ENCODE results near the gene CANX.

DNA sequence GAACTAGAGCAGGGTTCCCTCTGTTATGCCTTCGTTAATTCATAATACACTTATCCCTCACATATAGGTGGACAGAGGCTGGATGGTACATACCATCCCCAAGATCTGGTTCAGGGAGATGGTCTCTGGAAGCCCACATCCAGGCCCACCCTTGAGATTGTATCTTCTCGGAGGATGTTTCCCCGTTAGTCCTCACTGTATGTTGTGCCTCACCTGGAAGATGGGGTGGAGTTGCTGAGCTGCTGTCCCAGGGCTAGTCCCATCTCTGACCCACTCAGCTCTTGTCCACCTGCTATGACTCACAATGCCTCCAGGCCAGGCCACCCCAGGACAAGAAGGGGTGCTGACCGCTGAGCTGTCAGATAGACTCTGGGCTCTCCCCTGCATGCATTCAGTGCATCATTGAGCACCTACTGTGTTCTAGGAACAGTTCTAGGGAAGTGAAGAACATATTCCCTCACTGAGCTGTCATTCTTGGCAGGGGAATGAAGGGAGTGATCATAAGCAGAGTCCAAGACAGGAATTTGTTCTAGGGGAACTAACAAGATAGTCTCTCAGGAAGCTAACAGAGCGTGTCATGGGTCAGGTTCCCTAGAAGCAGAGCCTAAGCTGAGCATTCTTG lies 17.9 kb upstream of the CANX start, which contains the start of gene CBY3:
- TF ChIP-seq CTCF (conservative IDR thresholded peaks at IDR 0.05): no peak
- no peak for TF ChIP-seq ZFX (IDR thresholded peaks at IDR 0.05)
